Measurements from ENCODE around the gene VTI1A. TPM values are rescaled to one million over a fixed set of nuclear protein-coding genes. Genes with fewer than 3 reads are reported as not detected.

Gene VTI1A
- polyA plus RNA-seq, 1 of the 3 experiments (the other 2 are of a cell fraction) = 8.3 TPM

GRCh38 chr10:112548535-112549276, 101.7 kb downstream of the VTI1A start:
- H3K36me3 ChIP-seq (replicated peaks in 1 of 2; ENCODE audit: control insufficient read depth in 1 of 2, insufficient read depth in 2 of 2, low read length in 1 of 2) = no peaks in the 10 kb centered on the region
- H3K27me3 ChIP-seq (ENCODE audit: insufficient read depth) = no peaks in the 10 kb centered on the region
- peaks cover 5% of the 10 kb centered on the region; the same call in 1 of the 2 replicates for H3K79me2 ChIP-seq (ENCODE audit: insufficient read depth)
- no peaks in the 10 kb centered on the region for H3K9me3 ChIP-seq
- CTCF ChIA-PET = interaction anchor here (0.8 kb wide), 1 partner anchor 18 kb away, joined by 4 read pairs; no protein-coding TSS in a partner anchor
- no peak overlapping the region for H3K27ac ChIP-seq (ENCODE audit: low read depth in 2 of 2, low read length in 1 of 2)
- H3K4me1 ChIP-seq (ENCODE audit: control insufficient read depth in 1 of 2, insufficient read depth in 2 of 2, low read depth in 1 of 2, low read length in 1 of 2) = peaks cover 0 to 3% of the 10 kb centered on the region in 2 experiments; a peak in 1 of 4 replicates
- no peak overlapping the region for H3K4me2 ChIP-seq
- no peak overlapping the region for H3K4me3 ChIP-seq (ENCODE audit: low read depth in 2 of 2, low read length in 1 of 2)
- DNase-seq = no peak
- peaks cover 14% of the 10 kb centered on the region for H3F3A ChIP-seq (replicated peaks; ENCODE audit: insufficient read depth)
- POLR2A ChIA-PET = no interaction called here
- TF ChIP-seq MXI1 (IDR thresholded peaks at IDR 0.05; ENCODE audit: low read depth, low read length) (no peak), FOXJ3 (CRISPR knock-in tag; IDR thresholded peaks at IDR 0.05) (no peak), RCOR1 (IDR thresholded peaks at IDR 0.05; ENCODE audit: low read length) (no peak), REST (IDR thresholded peaks at IDR 0.05; ENCODE audit: low read depth, low read length) (no peak), GABPA (IDR thresholded peaks at IDR 0.05; ENCODE audit: low read depth) (no peak), CTCF (IDR thresholded peaks at IDR 0.05) (no peak), RAD21 (IDR thresholded peaks at IDR 0.05; ENCODE audit: low read length) (no peak), GATA2 (CRISPR knock-in tag; IDR thresholded peaks at IDR 0.05) (no peak), TAF1 (IDR thresholded peaks at IDR 0.05; ENCODE audit: borderline replicate concordance, low read depth, low read length) (no peak), FOXM1 (IDR thresholded peaks at IDR 0.05; ENCODE audit: low read depth) (no peak), MAX (IDR thresholded peaks at IDR 0.05; ENCODE audit: low read depth) (no peak), CHD2 (IDR thresholded peaks at IDR 0.05; ENCODE audit: low read length, partially characterized antibody) (no peak), POLR2AphosphoS5 (IDR thresholded peaks at IDR 0.05; ENCODE audit: low read depth, low read length) (no peak), SIN3A (IDR thresholded peaks at IDR 0.05; ENCODE audit: borderline replicate concordance, low read depth, low read length) (no peak), EZH2phosphoT487 (IDR thresholded peaks at IDR 0.05; ENCODE audit: borderline replicate concordance, low read depth) (no peak), USF2 (IDR thresholded peaks at IDR 0.05; ENCODE audit: borderline replicate concordance, low read depth, low read length) (no peak), TCF12 (IDR thresholded peaks at IDR 0.05) (no peak), USF1 (IDR thresholded peaks at IDR 0.05; ENCODE audit: borderline replicate concordance, low read depth) (no peak), RXRA (IDR thresholded peaks at IDR 0.05; ENCODE audit: borderline replicate concordance, low read depth) (no peak), RFX5 (IDR thresholded peaks at IDR 0.05; ENCODE audit: low read length) (no peak)
- no peak overlapping the region for H3K9ac ChIP-seq
- no peak overlapping the region for H2AFZ ChIP-seq (ENCODE audit: low read depth)
- WGBS (ENCODE audit: low lambda C conversion rate) = 92% methylated on average over 8 of the region's 8 CpGs
- H4K20me1 ChIP-seq (ENCODE audit: insufficient read depth) = no peaks in the 10 kb centered on the region
- no peaks in the 10 kb centered on the region for H3K9me2 ChIP-seq
